GM19397 (cell line): ENCODE results near the gene ZNF418.
"Not testable (repeated sequence)": the region's sequence is repeated elsewhere in the genome, so short reads cannot be mapped to it uniquely, and the experiment has no call there.

Source experiments
- ATAC-seq: cut with Tn5 transposase; IDR thresholded peaks from one replicate; pipeline ENCODE4 v1.9.1; 2021; ENCODE audit warnings: mild to moderate bottlenecking, moderate library complexity; ENCODE audit not compliant: unreplicated experiment

ZNF418 gene

DNA sequence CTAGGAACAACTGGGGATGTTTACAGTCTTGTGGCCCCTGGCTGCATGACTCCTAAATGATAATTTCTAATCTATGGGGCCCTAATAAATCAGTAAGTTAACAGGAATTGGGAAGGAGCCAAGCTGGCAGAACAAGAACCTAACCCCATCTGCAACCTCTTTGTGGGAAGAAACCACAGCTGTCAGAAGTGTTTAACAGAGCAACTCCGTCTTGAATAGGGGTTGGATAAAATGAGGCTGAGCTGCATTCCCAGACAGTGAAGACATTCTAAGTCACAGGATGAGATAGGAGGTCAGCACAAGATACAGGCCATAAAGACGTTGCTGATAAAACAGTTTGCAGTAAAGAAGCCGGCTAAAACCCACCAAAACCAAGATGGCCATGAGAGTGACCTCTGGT lies 44.5 kb downstream of the ZNF418 start:
- ATAC-seq: not testable (repeated sequence)

DNA sequence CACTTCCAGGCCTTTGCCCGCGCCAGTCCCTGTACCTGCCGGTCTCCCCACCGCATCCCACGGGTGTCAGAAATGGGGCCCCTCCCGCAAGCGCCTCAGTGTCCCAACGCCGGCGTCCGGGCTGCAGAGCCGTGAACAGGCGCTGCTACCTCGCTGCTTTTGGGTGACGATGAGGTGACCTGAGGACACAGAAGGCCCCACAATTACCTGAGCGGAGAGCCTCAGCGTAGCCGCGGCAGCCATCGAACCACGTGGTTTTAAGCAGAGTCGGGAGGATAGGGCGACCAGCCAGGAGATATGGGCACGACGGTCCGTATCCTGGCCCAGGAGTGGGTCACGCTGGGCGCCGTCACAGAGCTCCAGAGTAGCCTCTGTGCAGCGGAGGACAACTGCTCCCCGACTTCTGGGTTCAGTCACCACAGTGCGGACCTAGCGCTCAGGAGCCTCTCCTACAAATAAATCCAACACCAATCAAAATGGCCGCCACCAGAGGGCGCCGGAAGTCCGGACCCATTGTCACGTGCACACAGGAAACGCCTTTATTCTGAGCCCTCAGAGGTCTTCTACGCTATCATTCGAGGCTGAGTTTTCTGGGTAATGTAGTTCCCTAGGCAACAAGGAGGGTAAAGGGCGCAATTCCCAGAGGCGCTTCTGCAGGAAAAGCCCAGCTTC lies 46.5 kb downstream of the ZNF418 start, which contains the start of gene ZNF814:
Gene ZNF814 (minus strand): TSS at position 478 of the 672 bp plus-strand sequence. CDS start 235 bp downstream, at position 243.
- ATAC-seq: peak; percentile 74

GRCh38 chr19:57888107-57888559 lies 47.1 kb downstream of the ZNF418 start:
- peak; percentile 6 for ATAC-seq

DNA sequence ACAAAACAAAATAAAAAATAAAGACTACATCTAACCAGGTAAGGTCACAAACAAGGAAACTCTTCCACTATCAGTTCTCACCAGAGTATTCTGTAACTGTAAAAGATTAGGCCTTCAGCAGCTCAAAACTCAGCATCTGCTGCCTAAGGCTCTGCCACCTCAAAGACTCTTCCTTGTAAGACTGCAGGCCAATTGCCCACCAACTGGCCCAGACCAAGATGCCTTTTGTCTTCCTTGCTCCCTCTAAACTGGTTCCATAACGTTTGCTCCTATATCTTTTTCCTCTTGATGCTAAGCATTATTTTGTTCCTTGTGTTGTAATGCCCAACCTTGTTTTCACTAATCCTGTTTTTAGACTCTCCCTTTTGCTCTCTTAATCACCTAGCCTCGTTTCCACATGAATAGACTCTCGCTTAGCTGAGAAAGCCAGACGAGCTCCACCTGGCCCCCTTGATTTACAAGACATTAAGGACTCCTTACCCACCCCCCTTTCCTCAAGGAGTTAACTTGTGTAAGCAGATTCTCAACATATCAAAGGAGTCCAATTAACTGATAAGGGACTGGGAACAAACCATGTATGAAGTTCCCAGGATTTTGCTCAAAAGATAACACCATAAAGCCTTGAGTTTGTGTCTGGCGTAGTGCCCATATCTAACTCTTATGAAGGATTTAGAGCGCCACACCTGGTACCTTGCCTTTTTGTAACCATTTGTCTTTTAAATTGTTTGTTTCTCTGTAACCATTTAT lies 47.8 kb downstream of the ZNF418 start:
- no peak for ATAC-seq

GRCh38 chr19:57886046-57886445 lies 49.2 kb downstream of the ZNF418 start:
- ATAC-seq: no peak

- ATAC-seq: not testable (repeated sequence)
Measured at GRCh38 chr19:57873883-57874799, 61.1 kb downstream of the ZNF418 start.

DNA sequence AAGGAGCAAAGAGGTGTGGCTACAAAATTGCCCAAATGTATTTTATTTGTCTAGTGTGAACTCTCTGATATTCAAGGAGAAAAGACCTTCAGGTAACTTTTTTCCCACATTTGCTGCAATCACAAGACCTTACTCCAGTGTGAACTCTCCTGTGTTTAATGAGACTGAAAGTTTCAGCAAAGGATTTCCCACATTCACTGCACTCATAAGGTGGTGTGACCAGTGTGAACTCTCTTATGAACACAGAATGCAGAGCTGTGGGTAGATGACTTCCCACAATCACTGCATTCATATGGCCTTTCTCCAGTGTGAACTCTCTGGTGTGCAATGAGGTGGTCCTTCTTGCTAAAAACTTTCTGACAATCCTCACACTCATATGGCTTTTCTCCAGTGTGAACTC lies 62.8 kb downstream of the ZNF418 start:
- no peak for ATAC-seq
